ENCODE data around the gene IGBP1.
A peak's percentile ranks its signal among the peaks of the same experiment; 100 is the strongest.

Gene IGBP1

DNA sequence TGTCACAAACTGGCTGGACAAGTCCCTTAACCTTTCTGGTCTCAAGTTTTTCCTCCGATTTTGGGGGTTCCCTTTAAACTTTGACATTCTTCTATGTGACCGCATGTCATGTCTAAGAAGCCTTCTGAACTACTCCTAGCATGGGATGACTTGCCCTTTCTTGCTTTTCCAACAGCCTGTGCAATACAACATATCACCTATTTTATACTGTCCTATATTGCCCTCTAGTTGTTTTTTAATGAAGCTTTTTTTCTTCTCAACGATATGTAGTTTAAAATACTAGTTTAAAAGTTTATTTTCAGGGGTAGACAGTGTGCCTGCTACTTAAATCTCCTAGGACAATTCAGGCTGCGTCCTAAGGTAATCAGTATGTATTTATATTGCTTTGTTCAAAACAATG, 1.0 kb upstream of the IGBP1 start:
- no peak for DNase-seq (ENCODE audit: low read depth, low spot score)
- H3K4me3 ChIP-seq (ENCODE audit: low read depth, low read length): no peak overlapping the region
- TF ChIP-seq, protein P1, sequence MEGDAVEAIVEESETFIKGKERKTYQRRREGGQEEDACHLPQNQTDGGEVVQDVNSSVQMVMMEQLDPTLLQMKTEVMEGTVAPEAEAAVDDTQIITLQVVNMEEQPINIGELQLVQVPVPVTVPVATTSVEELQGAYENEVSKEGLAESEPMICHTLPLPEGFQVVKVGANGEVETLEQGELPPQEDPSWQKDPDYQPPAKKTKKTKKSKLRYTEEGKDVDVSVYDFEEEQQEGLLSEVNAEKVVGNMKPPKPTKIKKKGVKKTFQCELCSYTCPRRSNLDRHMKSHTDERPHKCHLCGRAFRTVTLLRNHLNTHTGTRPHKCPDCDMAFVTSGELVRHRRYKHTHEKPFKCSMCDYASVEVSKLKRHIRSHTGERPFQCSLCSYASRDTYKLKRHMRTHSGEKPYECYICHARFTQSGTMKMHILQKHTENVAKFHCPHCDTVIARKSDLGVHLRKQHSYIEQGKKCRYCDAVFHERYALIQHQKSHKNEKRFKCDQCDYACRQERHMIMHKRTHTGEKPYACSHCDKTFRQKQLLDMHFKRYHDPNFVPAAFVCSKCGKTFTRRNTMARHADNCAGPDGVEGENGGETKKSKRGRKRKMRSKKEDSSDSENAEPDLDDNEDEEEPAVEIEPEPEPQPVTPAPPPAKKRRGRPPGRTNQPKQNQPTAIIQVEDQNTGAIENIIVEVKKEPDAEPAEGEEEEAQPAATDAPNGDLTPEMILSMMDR (IDR thresholded peaks at IDR 0.05; ENCODE audit: low read depth, low read length): no peak
- in situ Hi-C loops (cut with HindIII; ENCODE audit: low sequenced_read_pairs): no loop called here

DNA sequence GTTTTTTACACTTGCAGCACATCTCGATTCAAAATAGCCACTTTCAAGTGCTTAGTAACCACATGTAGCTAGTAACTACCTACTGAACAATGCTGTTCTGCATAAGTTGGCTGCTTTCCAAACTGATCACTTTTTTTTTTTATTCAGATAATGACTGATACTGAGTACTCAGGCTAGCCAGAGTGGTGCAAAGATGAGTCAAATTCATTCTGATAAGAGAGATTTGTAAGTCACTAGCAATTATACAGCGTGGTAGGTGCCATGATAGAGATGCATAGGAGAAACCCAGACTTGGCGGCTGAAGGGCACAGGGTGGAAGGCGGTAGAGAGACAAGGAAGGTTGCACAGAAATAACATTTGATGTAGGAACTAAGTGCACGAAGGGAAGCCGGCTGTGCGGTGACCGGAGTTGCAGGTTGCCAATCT, 357 bp upstream of the IGBP1 start:
- DNase-seq (ENCODE audit: low read depth, low spot score): no peak
- in situ Hi-C loops (cut with HindIII; ENCODE audit: low sequenced_read_pairs): no loop called here
- TF ChIP-seq, protein P1 (IDR thresholded peaks at IDR 0.05; ENCODE audit: low read depth, low read length): no peak
- H3K4me3 ChIP-seq (ENCODE audit: low read depth, low read length): peak overlapping the region; percentile 79

DNA sequence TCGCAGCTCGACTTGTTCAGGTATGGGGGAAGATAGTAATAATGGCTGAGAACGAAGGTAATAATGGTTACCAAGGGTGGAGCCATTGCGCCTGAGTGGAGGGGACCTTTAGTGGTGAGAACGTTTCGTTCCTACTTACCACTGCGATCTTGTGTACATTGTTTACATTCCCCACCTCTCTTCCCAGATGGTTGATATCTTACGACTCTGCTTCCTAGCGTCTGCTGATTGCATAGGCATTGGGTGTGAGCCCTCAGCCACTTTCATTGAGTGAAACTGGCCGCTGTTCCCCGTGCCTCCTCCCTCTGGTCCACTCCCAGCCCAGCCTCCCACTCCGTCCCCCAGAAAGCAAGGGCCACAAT, 850 bp downstream of the IGBP1 start:
- TF ChIP-seq, protein P1 (IDR thresholded peaks at IDR 0.05; ENCODE audit: low read depth, low read length): no peak
- H3K4me3 ChIP-seq (ENCODE audit: low read depth, low read length): peak overlapping the region; percentile 79
- DNase-seq (ENCODE audit: low read depth, low spot score): peak; percentile 1

DNA sequence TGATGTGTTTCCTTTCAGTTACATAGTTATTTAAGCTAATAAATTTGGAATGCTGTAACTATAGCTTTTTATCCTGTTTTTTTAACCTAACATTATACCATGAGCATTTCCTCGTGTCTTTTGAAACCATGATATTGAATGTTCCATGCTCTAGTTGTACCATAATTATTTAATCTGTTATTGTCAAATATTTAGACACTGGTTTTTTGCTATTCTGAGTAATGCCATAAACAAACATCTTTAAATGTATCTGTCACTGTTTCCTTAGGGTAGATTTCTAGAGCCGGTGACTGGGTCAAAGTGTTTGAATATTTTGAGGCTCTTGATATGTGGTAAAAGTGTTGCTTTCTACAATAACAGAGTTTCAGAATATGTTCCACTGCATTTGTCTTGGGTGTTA, 5.4 kb downstream of the IGBP1 start:
- TF ChIP-seq, protein P1 (IDR thresholded peaks at IDR 0.05; ENCODE audit: low read depth, low read length): no peak
- no peak overlapping the region for H3K4me3 ChIP-seq (ENCODE audit: low read depth, low read length)
- in situ Hi-C loops (cut with HindIII; ENCODE audit: low sequenced_read_pairs): no loop called here
- DNase-seq (ENCODE audit: low read depth, low spot score): no peak

More for the DNA sequence above, 850 bp downstream of the IGBP1 start:
- in situ Hi-C loops (cut with HindIII; ENCODE audit: low sequenced_read_pairs): no loop called here

DNA sequence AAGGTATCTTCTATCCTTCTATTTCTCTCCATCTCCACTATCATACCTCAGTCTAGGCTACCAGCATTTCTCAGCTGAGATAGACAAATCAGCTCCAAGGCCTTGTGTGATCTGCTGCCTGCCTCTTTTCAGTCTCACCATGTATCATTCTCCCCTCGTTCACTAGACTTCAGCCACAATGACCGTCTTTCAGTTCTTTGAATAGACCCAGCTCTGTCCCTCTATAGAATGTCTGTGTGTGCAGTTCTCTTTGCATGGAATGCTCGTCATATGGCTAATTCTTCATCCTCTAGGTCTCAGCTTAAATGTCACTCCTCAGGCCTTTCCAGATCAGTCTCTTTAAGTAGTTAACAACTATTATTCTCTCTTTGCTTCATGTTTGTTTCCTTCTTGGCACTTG, 6.5 kb downstream of the IGBP1 start:
- in situ Hi-C loops (cut with HindIII; ENCODE audit: low sequenced_read_pairs): no loop called here
- DNase-seq (ENCODE audit: low read depth, low spot score): no peak
- TF ChIP-seq, protein P1 (IDR thresholded peaks at IDR 0.05; ENCODE audit: low read depth, low read length): no peak
- H3K4me3 ChIP-seq (ENCODE audit: low read depth, low read length): no peak overlapping the region

DNA sequence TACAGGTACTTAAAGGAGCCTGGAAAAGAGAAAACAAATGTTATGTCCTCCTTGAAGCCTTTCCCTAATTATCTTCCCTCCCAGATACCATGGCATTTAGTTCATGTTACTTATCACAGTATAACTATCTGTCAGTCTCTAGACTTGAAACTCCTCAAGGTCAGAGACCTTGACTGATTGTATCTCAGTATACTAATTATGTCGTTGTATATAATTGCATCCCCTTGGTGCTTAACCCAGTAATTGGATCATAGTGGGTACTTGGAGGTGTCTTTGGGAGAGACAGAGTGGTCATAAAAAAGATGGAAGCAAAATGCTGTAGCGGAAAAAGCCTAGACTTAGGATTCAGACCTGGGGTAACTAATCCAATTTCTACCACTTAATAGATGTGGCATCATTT, 8.1 kb downstream of the IGBP1 start:
- in situ Hi-C loops (cut with HindIII; ENCODE audit: low sequenced_read_pairs): no loop called here

More for the DNA sequence above, 8.1 kb downstream of the IGBP1 start:
- no peak overlapping the region for H3K4me3 ChIP-seq (ENCODE audit: low read depth, low read length)
- no peak for DNase-seq (ENCODE audit: low read depth, low spot score)
- TF ChIP-seq, protein P1 (IDR thresholded peaks at IDR 0.05; ENCODE audit: low read depth, low read length): no peak
